Right atrium auricular region (tissue), 2 donors: ENCODE data around the gene TSPAN32. TPM values are rescaled to one million over a fixed set of nuclear protein-coding genes. Genes with fewer than 3 reads are reported as not detected.

Experiments used
- DNase-seq: peaks from one replicate; pipeline ENCODE4 v3.0.0-alpha.2; 2019; ENCODE audit warnings: low spot score
- H3K27ac ChIP-seq, 2 donors: fragments of 200-600 bp; sonication (generic); 1 replicate in 1 of 2; 2 replicates in 1 of 2; pipeline ENCODE4 v1.5.1; 2016 to 2019
- H3K27me3 ChIP-seq, 2 donors: fragments of 200-600 bp; sonication (generic); one replicate each; pipeline versions ENCODE4 v1.5.1 to v1.6.0; 2017 to 2019
- H3K36me3 ChIP-seq: fragments of 200-600 bp; sonication (generic); one replicate; pipeline ENCODE4 v1.5.1; 2016
- H3K4me1 ChIP-seq, 2 donors: fragments of 200-600 bp; sonication (generic); one replicate each; pipeline versions ENCODE4 v1.5.1 to v1.6.0; 2017 to 2019
- H3K4me3 ChIP-seq, 2 donors: fragments of 200-600 bp; sonication (generic); 1 replicate in 1 of 2; 2 replicates in 1 of 2; pipeline ENCODE4 v1.5.1; 2017 to 2019; ENCODE audit warnings: mild to moderate bottlenecking in 1 of 2, moderate library complexity in 1 of 2
- H3K9me3 ChIP-seq, 2 donors: fragments of 200-600 bp; sonication (generic); one replicate each; pipeline ENCODE4 v1.5.1; 2019
- CTCF ChIP-seq, 2 donors: fragments of 200-600 bp; sonication (generic); IDR thresholded peaks; one replicate each; pipeline ENCODE4 v1.5.1; 2019; ENCODE audit warnings: antibody characterized with exemption in 2 of 2
- total RNA-seq, 2 donors: library from RNA; depleted of rRNA; stranded (reverse); fragments of >200 nt; gene quantifications; one replicate each; pipeline ENCODE4 v1.1.0, GENCODE V29; 2016

TSPAN32 gene
- total RNA-seq, 2 donors from 2014 or later: 2.6 to 15.2 TPM

GRCh38 chr11:2258501-2259465, 43.0 kb upstream of the TSPAN32 start:
- H3K36me3 ChIP-seq: no peaks in the 10 kb centered on the region
- H3K4me3 ChIP-seq: no peak overlapping the region
- no peak overlapping the region for H3K27ac ChIP-seq
- DNase-seq: peak; percentile 48
- no peak for TF ChIP-seq CTCF (IDR thresholded peaks at IDR 0.05)
- peaks cover 0 to 6% of the 10 kb centered on the region in 2 donors for H3K9me3 ChIP-seq
- H3K4me1 ChIP-seq: no peaks in the 10 kb centered on the region
- H3K27me3 ChIP-seq: no peaks in the 10 kb centered on the region

GRCh38 chr11:2259466-2259830, 42.4 kb upstream of the TSPAN32 start:
- Histone ChIP-seq H3K9me3 (peaks cover 0 to 6% of the 10 kb centered on the region in 2 donors), H3K27me3 (no peaks in the 10 kb centered on the region), H3K4me1 (no peaks in the 10 kb centered on the region), H3K4me3 (no peak overlapping the region), H3K36me3 (no peaks in the 10 kb centered on the region), H3K27ac (no peak overlapping the region)
- TF ChIP-seq CTCF (IDR thresholded peaks at IDR 0.05): no peak
- peak; percentile 47 for DNase-seq

GRCh38 chr11:2259897-2260451, 41.8 kb upstream of the TSPAN32 start:
- DNase-seq: peak; percentile 40
- Histone ChIP-seq H3K27ac (no peak overlapping the region), H3K27me3 (no peaks in the 10 kb centered on the region), H3K4me1 (no peaks in the 10 kb centered on the region), H3K9me3 (peaks cover 0 to 3% of the 10 kb centered on the region in 2 donors), H3K4me3 (no peak overlapping the region), H3K36me3 (no peaks in the 10 kb centered on the region)
- TF ChIP-seq CTCF (IDR thresholded peaks at IDR 0.05): no peak

GRCh38 chr11:2260491-2261364, 41.1 kb upstream of the TSPAN32 start:
- H3K4me1 ChIP-seq: no peaks in the 10 kb centered on the region
- no peaks in the 10 kb centered on the region for H3K36me3 ChIP-seq
- DNase-seq: no peak
- no peaks in the 10 kb centered on the region for H3K27me3 ChIP-seq
- H3K27ac ChIP-seq: no peak overlapping the region
- H3K4me3 ChIP-seq: no peak overlapping the region
- no peaks in the 10 kb centered on the region for H3K9me3 ChIP-seq
- no peak for TF ChIP-seq CTCF (IDR thresholded peaks at IDR 0.05)

GRCh38 chr11:2261436-2262230, 40.2 kb upstream of the TSPAN32 start:
- DNase-seq: peak; percentile 51
- no peak overlapping the region for H3K4me3 ChIP-seq
- no peak for TF ChIP-seq CTCF (IDR thresholded peaks at IDR 0.05)
- no peak overlapping the region for H3K27ac ChIP-seq
- H3K36me3 ChIP-seq: no peaks in the 10 kb centered on the region
- H3K9me3 ChIP-seq: no peaks in the 10 kb centered on the region
- no peaks in the 10 kb centered on the region for H3K27me3 ChIP-seq
- no peaks in the 10 kb centered on the region for H3K4me1 ChIP-seq
